CD4-positive, alpha-beta T cell treated with Interleukin-17A for 4 hours (primary cell): ENCODE data around the gene ACKR2.
A peak's percentile ranks its signal among the peaks of the same experiment; 100 is the strongest.

Experiments
- DNase-seq: peaks from one replicate; pipeline ENCODE4 v3.0.0-alpha.2; 2020; ENCODE audit warnings: mixed read lengths

Gene ACKR2

GRCh38 chr3:42894698-42895579 lies 85.7 kb downstream of the ACKR2 start:
- DNase-seq = no peak

- DNase-seq = no peak
These were observed 86.3 kb downstream of the ACKR2 start for GRCh38 chr3:42895580-42895868.

DNA sequence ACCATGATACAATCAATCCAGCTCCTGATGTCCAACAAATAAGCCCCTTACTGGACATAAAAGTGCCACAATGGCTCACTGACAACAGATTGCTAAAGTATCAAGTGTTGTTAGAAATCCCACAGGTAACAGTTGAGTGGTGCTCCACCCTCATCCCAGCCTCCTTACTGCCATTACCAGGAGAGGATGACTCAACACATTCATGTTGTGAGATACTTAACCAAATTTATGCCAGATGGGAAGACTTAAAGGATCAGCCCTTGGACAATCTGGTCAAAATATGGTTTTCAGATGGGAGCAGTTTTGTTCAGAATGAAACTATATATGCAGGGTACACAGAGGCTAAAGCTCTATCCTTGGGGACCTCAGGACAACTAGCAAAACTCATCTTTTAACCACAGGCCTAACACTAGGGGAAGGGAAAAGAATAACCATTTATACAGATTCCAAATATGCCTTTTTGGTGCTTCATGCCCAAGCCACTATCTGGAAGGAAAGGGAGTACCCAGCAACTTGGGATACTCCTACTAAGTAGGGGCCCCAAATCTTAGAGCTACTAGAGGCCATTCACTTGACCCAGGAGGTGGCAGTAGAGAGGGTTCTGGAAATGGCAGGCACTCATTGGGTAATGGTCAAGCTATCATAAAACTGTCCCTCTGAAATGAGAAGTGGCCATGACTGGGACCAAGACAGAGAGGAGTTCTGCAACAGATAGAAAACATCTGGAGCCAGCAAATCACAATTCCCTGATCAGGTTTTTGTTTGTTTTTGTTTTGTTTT lies 89.8 kb downstream of the ACKR2 start:
- no peak for DNase-seq

DNA sequence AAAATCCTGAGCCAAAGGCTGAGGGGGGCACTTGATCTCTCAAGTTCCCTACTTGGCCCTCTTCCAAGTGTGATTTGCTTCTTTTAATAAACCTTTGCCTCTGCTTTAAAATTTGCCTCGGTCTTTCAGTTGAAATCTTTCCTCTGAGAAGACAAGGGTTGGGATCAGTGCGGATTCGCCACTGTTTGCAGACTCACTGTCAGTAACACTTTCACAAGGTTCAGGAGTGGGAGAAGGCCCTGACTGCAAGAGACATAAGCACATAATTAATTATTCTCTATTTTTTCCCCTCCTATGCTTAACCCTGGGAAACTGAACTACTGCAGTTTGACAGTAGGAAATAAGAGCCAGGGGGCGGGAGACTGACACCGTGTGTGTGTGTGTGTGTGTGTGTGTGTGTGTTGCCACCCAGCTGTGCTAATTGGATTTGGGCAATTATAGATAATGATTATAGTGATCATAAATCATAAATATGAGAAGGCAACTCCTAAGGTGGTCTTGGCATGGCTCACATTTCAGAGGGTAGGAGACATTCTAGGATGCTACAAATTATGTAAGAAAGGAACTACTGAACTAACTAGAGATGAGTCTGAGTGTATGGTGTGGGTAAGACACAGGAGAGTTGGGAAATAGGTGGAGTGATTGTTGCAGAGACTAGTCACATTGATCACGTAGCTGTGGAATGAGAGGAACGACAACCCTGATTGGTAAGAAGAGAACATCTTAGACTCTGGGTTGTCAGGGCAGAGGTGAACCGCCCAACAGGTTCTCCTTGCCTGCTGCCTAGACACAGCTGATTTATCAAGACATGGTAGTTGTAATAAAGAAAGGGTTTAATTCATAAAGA lies 91.2 kb downstream of the ACKR2 start:
- no peak for DNase-seq

DNA sequence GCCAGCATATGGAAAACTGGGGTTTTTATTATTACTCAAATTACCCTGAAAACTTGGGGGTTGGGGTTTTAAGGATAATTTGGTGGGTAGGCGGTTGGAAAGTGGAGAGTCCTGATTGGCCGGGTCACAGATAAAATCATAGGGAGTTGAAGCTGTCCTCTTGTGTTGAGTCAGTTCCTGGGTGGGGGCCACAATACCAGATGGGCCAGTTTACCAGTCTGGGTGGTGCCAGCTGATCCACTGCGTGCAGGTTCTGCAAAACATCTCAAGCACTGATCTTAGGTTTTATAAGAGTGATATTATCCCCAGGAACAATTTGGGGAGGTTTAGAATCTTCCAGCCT lies 91.8 kb downstream of the ACKR2 start:
- no peak for DNase-seq

GRCh38 chr3:42902257-42902656 lies 93.0 kb downstream of the ACKR2 start:
- no peak for DNase-seq

DNA sequence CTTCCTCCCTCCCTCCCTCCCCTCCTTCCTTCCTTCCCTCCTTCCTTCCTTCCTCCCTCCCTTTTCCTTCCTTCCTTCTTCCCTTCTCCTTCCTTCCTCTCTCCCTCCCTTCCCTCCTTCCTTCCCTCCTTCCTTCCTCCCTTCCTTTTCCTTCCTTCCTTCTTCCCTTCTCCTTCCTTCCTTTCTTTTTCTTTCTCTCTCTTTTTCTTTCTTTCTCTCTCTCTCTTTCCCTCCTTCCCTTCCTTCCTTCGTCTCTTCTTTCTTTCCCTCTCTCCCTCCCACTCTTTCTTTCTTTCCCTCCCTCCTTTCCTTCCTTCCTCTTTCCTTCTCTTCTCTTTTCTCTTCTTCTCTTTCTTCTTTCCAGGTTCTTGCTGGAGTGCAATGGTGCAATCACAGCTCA lies 94.8 kb downstream of the ACKR2 start:
- no peak for DNase-seq

DNA sequence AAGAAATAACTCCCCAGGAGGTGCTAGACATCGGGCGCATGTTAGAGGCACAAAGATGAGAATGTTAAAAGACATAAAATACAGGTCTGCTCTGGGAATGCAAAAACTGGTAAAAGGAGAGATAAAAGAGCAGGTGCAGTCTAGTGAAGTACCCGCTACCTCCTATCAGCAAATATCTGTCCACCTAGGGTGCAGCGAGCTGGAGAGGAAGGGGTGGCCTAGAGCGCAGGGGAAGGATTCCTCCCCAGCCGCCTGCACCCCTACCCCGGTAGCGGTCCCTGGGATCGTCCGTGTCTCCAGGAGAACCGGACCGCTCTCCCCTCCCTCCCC lies 96.5 kb downstream of the ACKR2 start:
- DNase-seq = no peak

DNA sequence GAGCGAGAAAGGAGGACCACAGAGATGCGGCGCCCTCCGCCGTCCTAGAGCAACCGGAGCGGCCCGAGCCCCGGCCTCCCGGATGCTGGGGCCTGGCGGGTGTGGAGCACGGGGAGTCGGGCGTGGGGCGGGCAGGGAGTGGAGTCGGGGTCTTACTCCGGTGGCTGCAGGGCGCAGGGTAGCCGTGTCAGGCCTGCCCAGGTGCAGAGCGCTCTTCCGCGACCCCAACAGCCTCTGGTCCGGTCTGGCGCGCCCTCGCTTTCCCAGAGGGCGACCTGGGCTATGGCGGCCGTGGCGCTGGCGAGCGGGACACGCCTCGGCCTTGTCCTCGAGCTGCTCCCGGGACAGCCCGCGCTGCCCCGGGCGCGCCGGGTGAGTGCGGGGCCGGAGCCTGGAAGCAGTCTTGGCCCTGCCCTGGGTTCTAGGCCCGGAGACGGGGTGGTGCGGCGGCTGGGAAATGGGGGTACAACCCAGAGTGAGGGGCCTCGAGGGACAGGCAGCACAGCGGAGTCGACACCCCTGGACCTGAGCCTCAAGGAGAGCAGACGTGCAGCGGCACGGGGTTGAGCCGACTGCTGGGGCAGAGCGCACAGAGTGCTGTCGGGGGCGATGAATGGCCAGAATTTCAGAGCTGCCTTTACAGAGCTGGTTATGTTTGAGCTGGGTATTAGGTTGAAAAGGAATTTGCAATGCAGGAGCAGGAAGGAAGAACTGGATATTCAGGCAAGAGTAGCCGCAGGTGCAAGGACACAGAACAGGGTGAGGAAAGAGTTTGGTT lies 97.0 kb downstream of the ACKR2 start, which contains the start of gene ZNF662:
Gene ZNF662 (plus strand): TSS at position 73 of the 778 bp plus-strand sequence. CDS start 1,973 bp downstream, outside the sequence.
- DNase-seq = peak; percentile 40

DNA sequence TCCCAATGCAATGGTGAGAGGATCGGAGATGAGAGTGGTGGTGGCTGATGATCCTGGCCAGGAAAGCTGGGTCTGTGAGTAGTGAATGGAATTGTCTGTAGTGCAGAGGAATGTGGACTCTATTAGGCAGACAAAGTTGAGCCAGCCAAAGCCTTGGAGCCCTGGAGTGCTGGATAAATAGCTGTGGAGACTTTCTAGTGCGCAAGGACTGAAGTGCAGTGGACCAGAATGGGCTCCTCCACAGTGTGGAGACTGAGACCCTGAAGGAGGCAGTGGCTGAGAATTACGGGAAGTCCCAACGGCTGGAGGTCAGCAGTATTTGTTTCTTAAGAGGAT lies 97.6 kb downstream of the ACKR2 start:
- no peak for DNase-seq

DNA sequence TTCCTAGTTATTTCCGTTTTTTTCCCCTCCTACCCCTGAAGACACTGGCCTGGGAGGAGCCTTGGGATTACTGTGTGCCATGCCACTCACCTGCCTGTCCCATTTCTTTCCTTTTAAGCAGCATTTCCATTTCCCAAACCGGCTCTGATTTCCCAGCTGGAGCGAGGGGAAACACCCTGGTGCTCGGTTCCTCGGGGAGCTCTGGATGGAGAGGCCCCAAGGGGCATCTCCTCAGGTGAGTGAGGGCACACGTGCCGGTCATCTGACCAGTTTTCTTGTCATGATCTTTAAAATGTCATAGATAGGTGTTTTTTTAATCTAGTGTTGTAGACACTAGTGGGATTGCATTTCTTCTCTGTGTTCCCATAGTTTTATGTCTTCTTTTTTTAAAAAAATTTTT lies 99.4 kb downstream of the ACKR2 start:
- DNase-seq = no peak

GRCh38 chr3:42911551-42911950 lies 102.3 kb downstream of the ACKR2 start:
- no peak for DNase-seq

DNA sequence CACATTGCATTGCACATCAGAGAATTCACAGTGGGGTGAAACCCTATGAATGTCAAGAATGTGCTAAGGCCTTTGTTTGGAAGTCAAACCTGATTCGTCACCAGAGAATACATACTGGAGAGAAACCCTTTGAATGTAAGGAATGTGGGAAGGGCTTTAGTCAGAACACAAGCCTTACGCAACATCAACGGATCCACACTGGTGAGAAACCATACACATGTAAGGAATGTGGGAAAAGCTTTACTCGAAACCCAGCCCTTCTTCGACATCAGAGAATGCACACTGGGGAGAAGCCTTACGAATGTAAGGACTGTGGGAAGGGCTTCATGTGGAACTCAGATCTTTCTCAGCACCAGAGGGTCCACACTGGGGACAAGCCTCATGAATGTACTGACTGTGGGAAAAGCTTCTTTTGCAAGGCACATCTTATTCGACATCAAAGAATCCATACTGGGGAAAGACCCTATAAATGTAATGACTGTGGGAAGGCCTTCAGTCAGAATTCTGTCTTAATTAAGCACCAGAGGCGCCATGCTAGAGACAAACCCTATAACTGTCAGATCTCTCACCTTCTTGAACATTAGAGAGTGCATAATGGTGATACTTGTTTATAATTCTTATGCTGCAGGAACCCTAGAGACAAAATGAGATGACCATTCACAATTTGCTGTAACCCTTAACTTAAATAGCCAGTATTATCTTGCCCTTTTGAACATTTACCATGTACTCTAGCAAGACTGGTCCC lies 105.7 kb downstream of the ACKR2 start:
- DNase-seq = no peak
